Measurements from ENCODE around the gene ASCL2.

The ASCL2 gene

DNA sequence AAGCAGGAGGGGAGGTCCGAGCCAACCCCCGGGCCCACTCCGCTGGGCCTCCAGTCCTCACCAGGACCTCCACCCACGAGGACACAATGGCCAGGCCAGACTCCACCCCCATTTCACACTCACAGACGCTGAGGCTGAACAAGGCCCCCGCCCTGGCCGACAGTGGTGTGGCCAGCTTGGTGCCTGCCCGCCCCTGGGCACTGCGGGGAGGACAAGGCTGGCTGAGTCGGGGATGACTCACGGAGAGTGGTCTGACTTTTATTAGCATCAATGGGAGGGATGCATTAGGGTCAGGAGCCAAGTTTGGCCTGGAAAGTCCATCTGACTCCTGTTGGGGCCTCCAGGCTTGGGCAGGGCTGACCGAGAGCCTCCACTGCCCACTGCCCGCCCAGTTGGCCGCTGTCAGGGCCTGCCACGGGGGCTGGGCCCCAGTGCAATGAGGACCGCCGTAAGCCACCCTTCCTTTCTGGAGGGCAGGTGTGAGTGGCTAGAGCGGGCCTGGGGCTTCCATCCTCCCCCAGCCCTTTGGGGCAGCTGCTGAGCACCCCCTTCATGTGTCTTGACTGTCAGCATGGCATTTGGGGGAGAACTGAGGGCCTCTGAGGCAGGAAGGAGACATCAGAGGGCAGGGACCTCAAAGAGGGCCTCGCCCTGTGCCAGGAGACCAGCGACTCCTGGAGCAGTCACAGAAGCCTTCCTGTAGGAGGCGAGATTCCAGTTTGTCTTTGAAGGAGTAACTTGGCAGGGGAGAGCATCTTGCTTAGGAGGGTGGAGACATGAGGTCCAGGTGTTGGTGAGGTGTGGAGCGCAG lies 42.0 kb upstream of the ASCL2 start:
- Histone ChIP-seq H2BK15ac (ENCODE audit: low read depth, poor library complexity, severe bottlenecking) (no peak overlapping the region), H2AK5ac (ENCODE audit: low read length, severe bottlenecking) (no peak overlapping the region), H2BK12ac (ENCODE audit: low read length in 2 of 2) (peak overlapping the region; percentile 5 to 72), H2AFZ (ENCODE audit: low read depth, low read length) (no peak overlapping the region), H3K27ac (ENCODE audit: low read length, poor library complexity, severe bottlenecking) (no peak overlapping the region), H3K9me3 (ENCODE audit: control insufficient read depth, low read length) (peaks cover under 1% of the 10 kb centered on the region), H3K36me3 (ENCODE audit: control insufficient read depth in 1 of 2, insufficient read depth in 2 of 2, low read depth in 1 of 2, low read length in 2 of 2) (no peaks in the 10 kb centered on the region), H3K14ac (ENCODE audit: low read length in 2 of 2) (peak overlapping the region in 1 of 2 experiments; percentile 57), H3K4ac (ENCODE audit: low read depth in 1 of 2, low read length in 2 of 2) (peak overlapping the region in 1 of 2 experiments; percentile 16), H2BK5ac (ENCODE audit: low read depth, low read length, poor library complexity, severe bottlenecking) (no peak overlapping the region), H3K27me3 (ENCODE audit: control insufficient read depth in 1 of 2, insufficient read depth in 1 of 2, low read length in 2 of 2) (no peaks in the 10 kb centered on the region), H3K79me1 (replicated peaks; ENCODE audit: low read length, poor library complexity, severe bottlenecking) (no peaks in the 10 kb centered on the region), H3K23ac (ENCODE audit: low read length in 2 of 2) (no peak overlapping the region), H3K4me1 (ENCODE audit: control insufficient read depth, insufficient read depth, low read depth, low read length) (peaks cover 18% of the 10 kb centered on the region), H2BK120ac (ENCODE audit: low read depth, low read length) (no peak overlapping the region), H4K8ac (ENCODE audit: low read length) (peak overlapping the region; percentile 42), H3K9ac (ENCODE audit: low read length) (peak overlapping the region; percentile 73), H4K91ac (ENCODE audit: low read length) (peak overlapping the region; percentile 43), H3K4me3 (ENCODE audit: insufficient read depth in 1 of 2, low read depth in 1 of 2, low read length in 2 of 2) (peak overlapping the region in 1 of 2 experiments; percentile 39), H3K4me2 (ENCODE audit: low read length, poor library complexity, severe bottlenecking) (no peak overlapping the region), H3K18ac (ENCODE audit: low read depth in 1 of 2, low read length in 2 of 2) (peak overlapping the region in 1 of 2 experiments; percentile 4)
- peak; percentile 29 for DNase-seq
- WGBS: 71% methylated on average over 18 of the region's 22 CpGs

DNA sequence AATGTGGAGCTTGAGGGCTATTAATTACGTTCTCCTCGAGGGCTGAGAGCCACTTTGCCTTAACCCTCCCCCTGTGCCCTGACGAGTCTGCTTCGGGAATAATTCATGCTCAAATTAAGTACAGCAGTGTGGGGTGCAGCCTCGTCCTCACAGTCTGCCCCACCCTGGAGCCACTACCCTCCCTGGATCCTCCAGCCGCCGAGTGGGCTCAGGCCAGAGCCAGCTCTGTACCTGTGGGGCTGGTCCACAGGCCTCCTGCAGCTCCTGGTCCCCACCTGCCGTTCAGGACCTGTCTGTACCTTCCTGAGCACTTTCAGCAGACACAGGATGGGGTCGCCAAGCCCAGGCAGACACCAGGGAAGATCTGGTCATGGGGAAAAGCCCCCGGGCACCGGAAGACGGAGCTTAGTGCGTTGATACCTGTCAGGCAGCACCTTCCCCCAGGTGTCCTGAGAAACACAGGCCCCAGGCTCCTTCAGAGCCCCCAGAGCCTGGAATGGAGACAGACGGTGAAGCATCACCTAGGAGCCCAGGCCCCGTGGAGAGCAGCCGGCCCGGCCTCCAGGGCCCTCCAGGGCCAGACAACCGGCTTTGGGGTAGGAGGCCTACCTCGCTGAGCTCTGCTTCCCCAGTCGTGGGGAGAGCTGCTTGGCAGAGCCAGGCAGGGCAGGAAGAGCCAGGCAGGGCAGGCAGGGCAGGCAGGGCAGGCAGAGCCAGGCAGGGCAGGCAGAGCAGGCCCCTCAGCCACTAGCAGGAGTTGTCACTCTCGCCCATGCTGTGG lies 41.2 kb upstream of the ASCL2 start:
- H3K4me3 ChIP-seq (ENCODE audit: insufficient read depth in 1 of 2, low read depth in 1 of 2, low read length in 2 of 2): no peak overlapping the region
- H3K36me3 ChIP-seq (ENCODE audit: control insufficient read depth in 1 of 2, insufficient read depth in 2 of 2, low read depth in 1 of 2, low read length in 2 of 2): no peaks in the 10 kb centered on the region
- H4K8ac ChIP-seq (ENCODE audit: low read length): no peak overlapping the region
- 83% methylated on average over 20 of the region's 21 CpGs for WGBS
- peak overlapping the region; percentile 16 to 33 for H3K4ac ChIP-seq (ENCODE audit: low read depth in 1 of 2, low read length in 2 of 2)
- H3K79me1 ChIP-seq (replicated peaks; ENCODE audit: low read length, poor library complexity, severe bottlenecking): no peaks in the 10 kb centered on the region
- peak overlapping the region in 1 of 2 experiments; percentile 42 for H3K23ac ChIP-seq (ENCODE audit: low read length in 2 of 2)
- no peak overlapping the region for H3K14ac ChIP-seq (ENCODE audit: low read length in 2 of 2)
- H2AFZ ChIP-seq (ENCODE audit: low read depth, low read length): no peak overlapping the region
- no peak for DNase-seq
- H3K18ac ChIP-seq (ENCODE audit: low read depth in 1 of 2, low read length in 2 of 2): peak overlapping the region in 1 of 2 experiments; percentile 69
- H2BK5ac ChIP-seq (ENCODE audit: low read depth, low read length, poor library complexity, severe bottlenecking): no peak overlapping the region
- H3K27me3 ChIP-seq (ENCODE audit: control insufficient read depth in 1 of 2, insufficient read depth in 1 of 2, low read length in 2 of 2): no peaks in the 10 kb centered on the region
- H2BK15ac ChIP-seq (ENCODE audit: low read depth, poor library complexity, severe bottlenecking): no peak overlapping the region
- H3K9me3 ChIP-seq (ENCODE audit: control insufficient read depth, low read length): no peaks in the 10 kb centered on the region
- H3K4me2 ChIP-seq (ENCODE audit: low read length, poor library complexity, severe bottlenecking): no peak overlapping the region
- no peak overlapping the region for H2BK120ac ChIP-seq (ENCODE audit: low read depth, low read length)
- peaks cover 21% of the 10 kb centered on the region for H3K4me1 ChIP-seq (ENCODE audit: control insufficient read depth, insufficient read depth, low read depth, low read length)
- H4K91ac ChIP-seq (ENCODE audit: low read length): peak overlapping the region; percentile 9
- H2BK12ac ChIP-seq (ENCODE audit: low read length in 2 of 2): peak overlapping the region; percentile 5 to 72
- H2AK5ac ChIP-seq (ENCODE audit: low read length, severe bottlenecking): no peak overlapping the region
- no peak overlapping the region for H3K27ac ChIP-seq (ENCODE audit: low read length, poor library complexity, severe bottlenecking)
- peak overlapping the region; percentile 49 for H3K9ac ChIP-seq (ENCODE audit: low read length)

- Histone ChIP-seq H2BK5ac (ENCODE audit: low read depth, low read length, poor library complexity, severe bottlenecking) (no peak overlapping the region), H2BK12ac (ENCODE audit: low read length in 2 of 2) (no peak overlapping the region), H3K27ac (ENCODE audit: low read length, poor library complexity, severe bottlenecking) (no peak overlapping the region), H3K4me2 (ENCODE audit: low read length, poor library complexity, severe bottlenecking) (no peak overlapping the region), H3K4ac (ENCODE audit: low read depth in 1 of 2, low read length in 2 of 2) (no peak overlapping the region), H3K9me3 (ENCODE audit: control insufficient read depth, low read length) (no peaks in the 10 kb centered on the region), H4K91ac (ENCODE audit: low read length) (peak overlapping the region; percentile 18), H2BK120ac (ENCODE audit: low read depth, low read length) (no peak overlapping the region), H3K9ac (ENCODE audit: low read length) (no peak overlapping the region), H3K18ac (ENCODE audit: low read depth in 1 of 2, low read length in 2 of 2) (no peak overlapping the region), H3K79me1 (replicated peaks; ENCODE audit: low read length, poor library complexity, severe bottlenecking) (no peaks in the 10 kb centered on the region), H2AK5ac (ENCODE audit: low read length, severe bottlenecking) (no peak overlapping the region), H3K27me3 (ENCODE audit: control insufficient read depth in 1 of 2, insufficient read depth in 1 of 2, low read length in 2 of 2) (no peaks in the 10 kb centered on the region), H4K8ac (ENCODE audit: low read length) (no peak overlapping the region), H2BK15ac (ENCODE audit: low read depth, poor library complexity, severe bottlenecking) (no peak overlapping the region), H3K23ac (ENCODE audit: low read length in 2 of 2) (no peak overlapping the region), H3K36me3 (ENCODE audit: control insufficient read depth in 1 of 2, insufficient read depth in 2 of 2, low read depth in 1 of 2, low read length in 2 of 2) (no peaks in the 10 kb centered on the region), H2AFZ (ENCODE audit: low read depth, low read length) (no peak overlapping the region), H3K4me1 (ENCODE audit: control insufficient read depth, insufficient read depth, low read depth, low read length) (peaks cover 24% of the 10 kb centered on the region), H3K4me3 (ENCODE audit: insufficient read depth in 1 of 2, low read depth in 1 of 2, low read length in 2 of 2) (no peak overlapping the region), H3K14ac (ENCODE audit: low read length in 2 of 2) (no peak overlapping the region)
- no peak for DNase-seq
- WGBS: 89% methylated on average over 13 of the region's 16 CpGs
These were observed 40.5 kb upstream of the ASCL2 start for GRCh38 chr11:2310786-2311352.

All from mesenchymal stem cell (in vitro differentiated cells and primary cell).